Limb (tissue), 2 donors: ENCODE data around the gene HDAC7.
A peak's percentile ranks its signal among the peaks of the same experiment; 100 is the strongest.

Source experiments
- DNase-seq, 2 donors: peaks; one replicate each; pipeline ENCODE4 v3.0.0-alpha.2; 2016; ENCODE audit errors: extremely low spot score in 2 of 2

HDAC7 gene

DNA sequence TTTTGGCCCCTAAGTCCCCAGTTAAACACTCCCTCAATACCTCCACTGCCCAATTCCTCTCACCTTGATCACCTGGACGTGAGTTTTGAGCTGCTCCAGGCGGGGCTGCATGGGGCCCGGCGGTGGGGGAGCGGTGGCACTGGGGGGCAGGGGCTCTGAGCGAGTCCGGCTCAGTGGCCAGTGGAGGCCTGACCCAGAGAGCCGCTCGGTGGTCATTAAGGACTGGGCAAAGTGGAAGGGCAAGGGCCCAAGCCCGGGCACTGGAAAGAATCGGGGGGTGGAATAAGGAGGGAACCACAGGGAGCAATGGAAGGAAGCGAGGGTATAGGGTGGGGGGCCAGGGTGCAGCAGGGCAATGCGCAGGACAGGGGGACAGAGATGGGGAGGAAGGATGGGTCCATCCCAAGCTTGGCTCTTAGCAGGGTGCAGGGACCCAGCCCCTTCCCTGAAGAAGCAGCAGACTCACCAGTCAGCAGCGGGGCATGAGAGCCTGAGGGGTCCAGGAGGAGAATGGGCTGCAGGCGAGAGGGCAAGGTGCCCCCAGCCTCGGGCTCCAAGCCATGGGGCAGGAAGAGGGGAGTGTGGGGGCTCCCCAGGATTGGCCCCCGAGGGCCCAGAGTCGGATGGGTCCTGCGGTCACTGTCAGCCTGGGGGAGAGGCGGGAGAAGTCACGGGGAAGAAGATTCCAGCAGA lies 24.4 kb downstream of the HDAC7 start:
- DNase-seq, result no peak

DNA sequence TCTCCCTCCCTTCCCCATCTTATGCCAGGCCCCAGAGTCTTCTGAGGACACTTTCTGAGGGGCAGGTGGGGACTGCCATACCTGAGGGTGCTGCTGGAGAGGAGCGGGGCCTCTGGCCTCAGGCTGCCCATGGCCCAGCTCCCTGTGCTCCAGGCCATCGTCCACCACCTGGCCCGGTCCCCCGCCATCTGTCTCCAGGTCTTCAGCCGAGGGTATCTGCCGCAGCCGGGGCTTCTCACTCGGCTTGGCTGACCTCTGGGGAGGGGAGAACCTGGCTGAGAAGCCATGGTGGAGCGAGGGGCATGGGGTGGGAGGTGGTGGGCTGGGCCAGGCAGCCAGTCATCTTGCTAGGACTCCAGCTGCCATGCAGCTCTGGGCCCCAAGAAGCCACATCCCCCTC lies 25.0 kb downstream of the HDAC7 start:
- DNase-seq, result no peak

- DNase-seq, result no peak
Observed at GRCh38 chr12:47793015-47793681, 26.6 kb downstream of the HDAC7 start.

- no peak for DNase-seq
Observed at GRCh38 chr12:47791874-47792273, 27.8 kb downstream of the HDAC7 start.

GRCh38 chr12:47791351-47791746 lies 28.4 kb downstream of the HDAC7 start:
- DNase-seq, result no peak

DNA sequence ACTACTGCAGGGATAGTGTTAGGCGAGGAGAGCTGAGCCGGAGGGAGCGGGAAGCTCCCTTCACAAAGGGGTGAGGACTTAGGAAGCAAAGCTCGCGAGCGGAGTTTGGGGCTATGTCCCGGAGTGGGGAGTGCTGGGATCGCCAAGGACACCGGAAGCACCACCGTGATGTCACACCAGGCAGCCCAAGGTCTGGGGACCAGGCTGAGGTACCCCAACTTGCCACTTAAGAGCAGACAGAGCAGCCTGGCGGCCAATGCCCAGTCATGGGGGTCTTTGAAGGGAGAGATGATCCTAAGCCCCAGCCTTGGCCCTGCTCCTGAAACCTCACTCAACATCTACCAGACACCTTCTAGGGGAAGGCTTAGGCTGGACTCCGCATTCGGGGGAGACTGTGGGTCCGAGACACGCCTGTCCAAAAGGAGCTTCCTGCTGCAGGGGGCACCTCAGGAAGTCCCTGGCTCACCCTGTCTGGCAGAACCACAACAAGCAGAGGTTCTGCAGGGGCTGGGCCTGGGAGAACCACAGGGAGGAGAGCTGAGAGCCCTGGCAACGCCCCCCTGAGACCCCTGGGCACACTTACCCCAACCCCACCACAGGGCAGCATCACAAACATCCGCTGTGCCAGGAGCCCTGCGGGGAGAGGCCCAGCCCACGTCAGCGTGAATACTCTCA lies 28.9 kb downstream of the HDAC7 start:
- no peak for DNase-seq

DNA sequence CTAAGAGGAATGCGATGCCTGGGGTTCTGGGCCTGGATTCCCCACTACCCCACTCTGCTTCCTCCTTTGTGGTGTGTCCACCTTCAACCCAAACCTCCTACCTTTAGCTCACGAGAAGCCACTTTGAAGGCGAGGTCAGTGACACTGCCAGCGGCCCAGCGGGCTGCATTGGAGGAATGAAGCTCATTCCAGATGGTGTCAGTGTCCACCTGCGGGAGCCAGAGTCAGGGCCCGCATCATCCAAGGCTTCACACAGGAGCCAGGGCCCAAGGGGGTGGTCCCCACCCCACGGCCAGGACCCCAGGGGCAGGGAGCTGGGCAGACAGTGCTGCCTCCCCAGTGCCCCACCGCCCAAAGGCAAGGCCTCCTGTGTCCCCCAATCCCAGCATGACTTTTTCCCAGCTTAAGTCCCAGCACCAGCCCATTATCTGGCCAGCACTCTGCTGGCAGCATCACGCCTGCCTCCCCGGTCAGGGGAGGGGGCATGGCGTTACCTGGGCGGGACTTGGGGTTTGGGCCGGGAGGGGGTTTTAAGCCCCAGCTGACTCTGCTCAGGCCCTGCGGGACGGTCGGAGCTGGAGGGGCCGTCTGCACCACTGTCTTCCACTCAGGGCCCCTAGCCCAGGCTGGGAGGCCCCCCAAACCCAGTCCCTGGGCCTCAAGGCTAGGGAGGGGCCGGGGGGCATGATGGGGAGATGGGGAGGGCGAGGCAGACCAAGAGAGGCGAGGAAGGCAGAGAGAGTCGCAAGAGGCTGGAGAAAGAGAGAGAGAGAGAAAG lies 29.8 kb downstream of the HDAC7 start:
- no peak for DNase-seq

- DNase-seq, result no peak
Observed at GRCh38 chr12:47789141-47789540, 30.6 kb downstream of the HDAC7 start.

- DNase-seq, result no peak
Observed at GRCh38 chr12:47787596-47788319, 31.9 kb downstream of the HDAC7 start.

DNA sequence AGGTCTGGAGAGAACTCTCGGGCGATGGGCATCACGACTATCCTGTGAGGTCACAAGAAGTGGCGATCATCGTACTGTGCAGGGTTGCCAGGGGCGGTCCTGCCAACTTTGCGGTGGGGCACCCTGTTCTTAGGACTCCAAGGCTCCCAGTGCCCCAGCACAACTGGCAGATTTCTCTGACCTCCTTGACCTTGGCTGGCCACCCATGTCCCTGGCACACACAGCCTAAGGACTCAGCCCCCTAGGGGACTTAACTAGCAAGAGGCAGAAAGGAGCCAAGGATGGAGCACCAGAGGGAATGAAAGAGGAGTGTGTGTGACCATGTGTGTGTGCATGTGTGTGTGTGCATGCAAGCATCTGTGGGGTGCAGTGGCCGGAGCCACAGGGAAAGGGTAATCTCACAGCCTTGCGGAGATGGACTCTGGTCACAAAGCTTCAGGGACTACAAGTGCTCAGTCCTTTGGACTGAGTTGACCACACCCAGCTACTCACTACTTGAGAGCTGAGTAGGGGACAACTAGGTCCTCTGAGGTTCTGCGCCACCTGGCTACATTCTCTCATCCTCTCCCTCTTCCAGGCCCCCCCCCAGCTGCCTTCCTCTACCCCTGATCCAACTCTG lies 32.9 kb downstream of the HDAC7 start:
- DNase-seq, result no peak

- no peak for DNase-seq
Observed at GRCh38 chr12:47785887-47786661, 33.6 kb downstream of the HDAC7 start.

DNA sequence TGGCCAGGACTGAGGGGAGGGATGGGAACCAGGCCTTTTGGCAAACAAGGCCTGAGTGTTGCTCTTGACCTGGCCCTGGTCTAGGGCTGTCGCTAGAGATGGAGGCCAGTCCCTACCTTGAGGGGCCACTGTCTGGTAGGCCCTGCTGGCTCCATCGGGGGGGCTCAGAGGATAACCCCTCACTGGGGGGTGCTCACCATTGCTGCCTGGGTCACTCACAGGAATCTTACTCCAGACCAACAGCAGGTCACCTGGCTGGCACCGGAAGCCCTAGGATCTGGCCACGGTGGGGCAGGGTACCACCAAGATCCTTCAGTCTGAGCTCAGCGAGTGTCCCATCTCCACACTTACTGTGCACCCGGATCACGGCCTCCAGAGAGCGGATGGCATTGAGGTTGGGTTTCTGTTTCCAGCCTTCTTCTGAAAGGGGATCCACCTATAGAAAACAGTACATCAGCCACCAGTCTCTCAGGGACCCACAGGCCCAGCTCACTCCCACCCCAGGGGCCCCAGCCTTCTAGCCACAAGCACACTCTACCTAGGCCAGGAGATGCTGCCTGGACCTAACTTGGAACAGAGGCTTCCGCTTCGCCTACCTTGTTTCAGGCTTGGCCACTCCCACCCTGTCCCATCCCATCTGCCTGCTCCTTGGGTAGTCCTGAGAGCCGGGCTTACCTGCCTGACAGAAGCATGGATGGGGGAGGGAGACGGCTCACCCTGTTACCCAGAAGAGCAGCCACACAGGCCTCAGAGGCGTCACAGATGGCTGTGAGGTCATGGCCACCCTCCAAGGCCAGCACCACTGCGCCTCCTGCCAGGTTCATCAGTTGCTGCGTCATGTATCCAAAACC lies 34.4 kb downstream of the HDAC7 start:
- DNase-seq, result no peak

- DNase-seq, result no peak
Observed at GRCh38 chr12:47783821-47784819, 35.6 kb downstream of the HDAC7 start.

- peak in 1 of 2 donors; percentile 35 for DNase-seq
Observed at GRCh38 chr12:47783024-47783755, 36.5 kb downstream of the HDAC7 start.

DNA sequence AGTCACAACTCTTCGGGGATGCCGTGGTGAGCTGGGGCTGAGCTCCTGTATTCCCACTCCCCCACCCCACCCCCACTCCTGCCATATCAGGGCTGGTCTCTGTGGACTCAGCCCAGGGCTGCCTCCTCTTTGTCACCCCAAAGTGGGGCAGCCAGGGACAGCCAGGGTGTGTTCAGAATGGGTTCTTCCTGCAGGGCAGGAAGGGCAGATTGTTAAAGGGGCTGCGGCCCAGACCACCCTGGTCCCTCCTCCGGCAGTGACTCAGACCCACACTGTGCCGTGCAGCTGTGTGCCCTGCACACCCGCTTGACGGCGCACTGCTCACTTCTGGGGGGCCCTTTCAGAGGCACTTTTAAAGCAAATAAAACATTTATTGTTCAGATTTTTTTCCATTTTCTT lies 37.3 kb downstream of the HDAC7 start:
- peak in 1 of 2 donors; percentile 32 for DNase-seq

DNA sequence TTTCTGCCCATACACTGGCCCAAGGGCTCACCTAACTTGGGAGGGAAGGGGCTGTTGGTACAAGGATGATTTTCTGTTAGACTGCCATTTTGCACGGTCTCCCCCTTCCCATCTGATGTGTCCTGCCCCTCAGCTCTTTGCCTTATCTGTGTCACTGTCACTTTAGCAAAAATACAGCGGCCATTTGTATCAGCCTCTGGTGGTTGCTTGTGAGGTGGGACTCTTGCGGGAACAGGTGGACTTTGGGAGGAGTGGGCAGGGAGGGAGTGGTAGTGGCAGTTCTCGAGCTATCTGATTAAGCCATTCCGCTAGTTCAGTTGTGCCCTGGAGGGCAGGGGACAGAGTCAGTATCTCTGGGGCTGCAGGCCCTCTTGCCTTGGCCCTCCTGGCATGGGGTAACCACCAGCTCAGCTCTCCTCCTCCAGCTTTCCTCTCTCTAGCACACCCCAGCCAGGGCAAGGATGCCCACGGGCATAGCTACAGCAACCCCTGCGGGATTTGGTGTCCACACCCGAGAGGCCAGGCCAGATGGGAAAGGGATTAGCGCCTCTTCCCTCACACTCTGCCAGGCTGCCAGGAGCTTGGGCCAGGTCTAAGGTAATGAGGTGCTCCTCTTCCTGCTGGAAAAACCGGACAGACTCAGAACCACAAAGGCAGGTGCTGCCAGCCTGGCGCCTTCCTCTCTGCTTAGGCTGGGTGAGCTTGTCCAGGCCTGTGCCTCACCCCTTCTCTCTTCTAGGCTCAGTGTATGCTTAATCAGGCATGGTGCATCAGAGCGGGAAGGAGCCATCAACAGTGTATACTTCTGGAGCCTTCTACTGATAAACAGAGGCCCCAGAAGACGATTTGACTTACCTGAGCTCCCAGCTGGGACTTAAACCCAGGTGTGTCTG lies 38.0 kb downstream of the HDAC7 start:
- DNase-seq, result no peak
